Liver (tissue), 3 donors: ENCODE measurements around the gene PFKP.

Source experiments
- CTCF ChIP-seq: fragments of 150-350 bp; IDR thresholded peaks from 2 replicates; pipeline ENCODE4 v1.5.1; 2017; ENCODE audit warnings: improper control_type of control experiment, low read depth, low read length; ENCODE audit not compliant: missing input control
- FOXA1 ChIP-seq: IDR thresholded peaks from 2 replicates; pipeline ENCODE4 v1.6.1; 2016; ENCODE audit warnings: antibody characterized with exemption
- HNF4G ChIP-seq: IDR thresholded peaks from 2 replicates; pipeline ENCODE4 v1.6.1; 2016; ENCODE audit warnings: antibody characterized with exemption
- RAD21 ChIP-seq, 2 donors: IDR thresholded peaks; 2 replicates each; pipeline ENCODE4 v1.6.1; 2016; ENCODE audit warnings: antibody characterized with exemption in 2 of 2, mild to moderate bottlenecking in 2 of 2
- SP1 ChIP-seq: IDR thresholded peaks from 2 replicates; pipeline ENCODE4 v1.6.1; 2018; ENCODE audit warnings: antibody characterized with exemption, mild to moderate bottlenecking
- TAF1 ChIP-seq: conservative IDR thresholded peaks from 2 replicates; pipeline ENCODE4 v1.6.1; 2016; ENCODE audit warnings: antibody characterized with exemption, mild to moderate bottlenecking
- TF ChIP-seq, protein P1 (sequence below): IDR thresholded peaks from 2 replicates; pipeline ENCODE4 v1.6.1; 2016; ENCODE audit warnings: antibody characterized with exemption, mild to moderate bottlenecking
- donor health status: healthy.
- donor health status: healthy.

- TF ChIP-seq CTCF (no peak), FOXA1 (no peak), SP1 (no peak), RAD21 (IDR thresholded peaks at IDR 0.05) (no peak), HNF4G (no peak), TAF1 (no peak)
- TF ChIP-seq, protein P1, sequence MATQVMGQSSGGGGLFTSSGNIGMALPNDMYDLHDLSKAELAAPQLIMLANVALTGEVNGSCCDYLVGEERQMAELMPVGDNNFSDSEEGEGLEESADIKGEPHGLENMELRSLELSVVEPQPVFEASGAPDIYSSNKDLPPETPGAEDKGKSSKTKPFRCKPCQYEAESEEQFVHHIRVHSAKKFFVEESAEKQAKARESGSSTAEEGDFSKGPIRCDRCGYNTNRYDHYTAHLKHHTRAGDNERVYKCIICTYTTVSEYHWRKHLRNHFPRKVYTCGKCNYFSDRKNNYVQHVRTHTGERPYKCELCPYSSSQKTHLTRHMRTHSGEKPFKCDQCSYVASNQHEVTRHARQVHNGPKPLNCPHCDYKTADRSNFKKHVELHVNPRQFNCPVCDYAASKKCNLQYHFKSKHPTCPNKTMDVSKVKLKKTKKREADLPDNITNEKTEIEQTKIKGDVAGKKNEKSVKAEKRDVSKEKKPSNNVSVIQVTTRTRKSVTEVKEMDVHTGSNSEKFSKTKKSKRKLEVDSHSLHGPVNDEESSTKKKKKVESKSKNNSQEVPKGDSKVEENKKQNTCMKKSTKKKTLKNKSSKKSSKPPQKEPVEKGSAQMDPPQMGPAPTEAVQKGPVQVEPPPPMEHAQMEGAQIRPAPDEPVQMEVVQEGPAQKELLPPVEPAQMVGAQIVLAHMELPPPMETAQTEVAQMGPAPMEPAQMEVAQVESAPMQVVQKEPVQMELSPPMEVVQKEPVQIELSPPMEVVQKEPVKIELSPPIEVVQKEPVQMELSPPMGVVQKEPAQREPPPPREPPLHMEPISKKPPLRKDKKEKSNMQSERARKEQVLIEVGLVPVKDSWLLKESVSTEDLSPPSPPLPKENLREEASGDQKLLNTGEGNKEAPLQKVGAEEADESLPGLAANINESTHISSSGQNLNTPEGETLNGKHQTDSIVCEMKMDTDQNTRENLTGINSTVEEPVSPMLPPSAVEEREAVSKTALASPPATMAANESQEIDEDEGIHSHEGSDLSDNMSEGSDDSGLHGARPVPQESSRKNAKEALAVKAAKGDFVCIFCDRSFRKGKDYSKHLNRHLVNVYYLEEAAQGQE, result no peak
These were observed 56.4 kb downstream of the PFKP start for GRCh38 chr10:3123571-3124411.
